ENCODE data around the gene AGTRAP. TPM values are rescaled to one million over a fixed set of nuclear protein-coding genes. Genes with fewer than 3 reads are reported as not detected.

AGTRAP gene
- polyA plus RNA-seq, 4 donors = 43.2 to 61.6 (median 44.4) TPM

DNA sequence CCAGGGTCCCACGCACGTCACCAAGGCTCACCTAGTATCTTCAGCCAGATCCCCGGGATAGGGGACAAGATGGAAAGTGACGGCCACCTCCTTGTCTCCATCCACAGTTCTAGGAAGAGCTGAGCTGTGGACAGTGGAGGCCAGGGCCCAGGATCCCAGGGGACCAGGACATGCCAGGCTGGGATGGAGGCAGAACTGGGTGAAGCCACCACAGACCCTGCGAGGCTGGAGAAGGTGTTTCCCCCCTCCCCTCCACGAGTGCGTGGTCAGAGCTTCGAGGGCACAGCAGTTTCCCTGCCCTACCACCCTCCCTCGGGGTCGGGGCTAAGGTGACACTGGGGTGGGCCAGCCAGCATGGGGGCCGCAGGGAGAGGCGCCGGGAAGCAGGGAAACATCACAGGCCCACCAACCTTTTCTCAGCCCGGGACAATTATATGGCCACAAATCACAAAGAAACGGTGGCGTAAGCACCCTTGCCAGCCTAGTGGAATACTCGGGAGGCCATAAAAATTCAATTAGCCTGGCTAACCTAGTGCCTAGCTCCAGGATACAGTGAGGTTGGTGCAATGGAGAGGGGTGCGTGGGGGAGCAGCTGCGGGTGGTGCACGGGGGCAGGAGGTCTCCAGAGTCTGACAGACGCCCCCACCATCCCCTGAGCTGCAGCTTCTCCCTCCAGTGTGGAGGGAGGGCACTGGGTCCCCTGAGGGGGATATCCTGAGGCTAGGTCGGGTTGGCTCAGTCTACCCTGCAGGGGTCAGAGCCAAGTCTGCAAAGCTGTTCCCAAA lies 31.1 kb upstream of the AGTRAP start:
- DNase-seq (ENCODE audit: low read depth in 4 of 4, low spot score in 3 of 4) = no peak

DNA sequence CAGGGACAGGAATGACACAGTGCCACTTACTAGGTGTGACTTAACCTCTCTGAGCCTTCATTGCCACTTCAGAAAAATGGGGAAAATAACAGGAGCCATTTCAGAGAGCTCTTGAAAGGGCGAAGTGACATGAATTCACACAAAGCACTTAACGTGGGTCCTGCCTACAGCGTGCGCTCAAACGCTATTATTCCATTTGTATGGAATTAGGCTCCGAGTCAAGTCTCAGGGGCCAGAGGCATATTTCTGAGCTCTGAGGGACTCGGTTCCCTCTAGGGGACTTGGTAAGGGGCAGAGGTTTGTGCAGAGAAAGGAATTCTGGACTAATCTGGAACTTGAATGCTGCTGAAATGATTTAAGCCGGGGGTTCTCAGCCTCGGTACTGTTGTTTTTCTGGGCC lies 30.3 kb upstream of the AGTRAP start:
- DNase-seq (ENCODE audit: low read depth in 4 of 4, low spot score in 3 of 4) = no peak

DNA sequence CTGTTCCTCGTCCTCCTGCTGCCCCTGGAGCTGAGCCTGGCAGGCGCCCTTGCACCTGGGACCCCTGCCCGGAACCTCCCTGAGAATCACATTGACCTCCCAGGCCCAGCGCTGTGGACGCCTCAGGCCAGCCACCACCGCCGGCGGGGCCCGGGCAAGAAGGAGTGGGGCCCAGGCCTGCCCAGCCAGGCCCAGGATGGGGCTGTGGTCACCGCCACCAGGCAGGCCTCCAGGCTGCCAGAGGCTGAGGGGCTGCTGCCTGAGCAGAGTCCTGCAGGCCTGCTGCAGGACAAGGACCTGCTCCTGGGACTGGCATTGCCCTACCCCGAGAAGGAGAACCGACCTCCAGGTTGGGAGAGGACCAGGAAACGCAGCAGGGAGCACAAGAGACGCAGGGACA lies 29.6 kb upstream of the AGTRAP start:
- DNase-seq (ENCODE audit: low read depth in 4 of 4, low spot score in 3 of 4) = no peak

DNA sequence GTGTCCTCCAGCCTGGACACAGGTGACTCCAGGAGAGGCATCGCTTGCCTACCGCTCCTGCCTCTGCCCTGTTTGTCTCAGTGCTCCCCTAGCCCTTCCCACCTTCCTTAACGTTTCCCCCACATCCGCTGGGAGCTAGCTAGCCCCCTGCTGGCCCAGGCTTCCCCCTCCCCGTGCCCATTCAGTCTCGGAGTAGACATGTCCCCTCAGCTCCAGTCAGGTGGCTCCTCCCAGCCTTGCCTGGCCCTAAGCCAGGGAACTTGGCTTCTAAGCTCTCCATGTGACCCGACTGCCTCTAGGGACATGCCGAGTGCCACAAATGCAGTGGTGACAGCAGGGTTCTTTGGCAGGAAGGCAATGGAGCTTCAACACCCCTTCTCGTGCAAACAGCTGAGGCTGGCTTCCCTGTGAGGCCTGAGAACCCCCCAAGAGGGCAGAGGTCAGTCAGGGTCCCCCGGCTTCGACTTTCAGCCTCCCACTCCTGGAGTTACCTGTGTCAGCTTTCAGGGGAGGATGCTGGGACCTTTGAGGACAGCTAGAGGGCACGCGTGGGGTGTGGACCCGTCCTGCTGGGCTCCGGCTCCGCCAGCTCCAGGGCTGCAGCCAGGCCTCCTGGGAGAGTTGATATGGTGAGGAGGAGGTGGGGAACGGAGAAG lies 28.2 kb upstream of the AGTRAP start:
- DNase-seq (ENCODE audit: low read depth in 4 of 4, low spot score in 3 of 4) = no peak

DNA sequence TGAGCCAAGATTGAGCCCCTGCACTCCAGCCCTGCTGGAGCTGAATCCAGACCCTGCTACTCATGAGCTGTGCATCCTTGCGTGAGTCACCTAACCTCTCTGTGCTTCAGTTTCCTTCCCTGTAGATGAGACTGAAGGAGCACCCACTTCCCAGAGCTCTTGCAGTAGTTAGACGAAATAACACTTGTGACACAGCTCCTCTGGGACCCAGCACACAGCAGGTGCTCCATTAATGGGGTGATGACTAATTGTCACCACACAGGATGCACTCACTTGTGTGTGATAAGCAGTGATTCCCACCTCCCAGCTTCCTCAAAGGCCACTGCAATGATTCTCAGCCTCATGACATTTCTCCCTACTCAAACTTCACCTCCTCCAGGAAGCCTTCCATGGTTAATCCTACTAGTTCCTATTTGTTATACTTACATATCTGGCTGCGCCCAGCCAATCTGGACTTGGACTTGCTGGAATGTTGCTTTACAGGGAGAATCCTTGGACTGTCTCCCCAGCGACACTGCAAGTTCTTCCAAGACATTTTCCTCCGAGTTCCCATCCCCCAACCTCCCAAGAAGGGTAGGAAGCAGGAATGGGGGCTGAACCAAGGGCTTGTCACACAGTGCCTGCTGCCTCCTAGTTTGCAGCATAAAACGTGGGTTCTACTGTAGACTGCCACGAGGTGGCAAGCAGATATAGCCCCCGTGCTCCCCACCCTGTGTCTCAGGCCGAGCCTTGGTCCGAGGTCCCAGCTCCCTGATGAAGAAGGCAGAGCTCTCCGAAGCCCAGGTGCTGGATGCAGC lies 27.2 kb upstream of the AGTRAP start:
- DNase-seq (ENCODE audit: low read depth in 4 of 4, low spot score in 3 of 4) = no peak

DNA sequence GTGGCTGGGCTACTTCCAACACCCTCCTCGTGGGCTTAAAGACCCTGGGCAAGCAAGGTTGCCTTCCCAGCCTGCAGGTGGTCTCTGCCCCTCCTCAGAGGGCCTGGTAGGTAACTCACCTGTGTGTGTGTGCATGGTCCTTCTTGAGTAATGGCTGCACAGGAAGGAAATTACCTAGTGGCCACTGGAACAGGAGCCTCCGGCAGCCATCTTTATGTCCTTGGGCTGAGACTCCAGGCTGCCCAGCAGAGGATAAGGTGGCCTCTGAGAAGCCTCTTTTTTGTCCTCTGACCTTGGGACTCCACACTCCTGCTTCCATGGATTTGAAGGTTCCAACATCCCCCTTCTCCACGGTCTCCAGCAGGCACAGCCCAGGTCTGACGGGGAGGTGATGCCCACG lies 24.4 kb upstream of the AGTRAP start:
- no peak for DNase-seq (ENCODE audit: low read depth in 4 of 4, low spot score in 3 of 4)

DNA sequence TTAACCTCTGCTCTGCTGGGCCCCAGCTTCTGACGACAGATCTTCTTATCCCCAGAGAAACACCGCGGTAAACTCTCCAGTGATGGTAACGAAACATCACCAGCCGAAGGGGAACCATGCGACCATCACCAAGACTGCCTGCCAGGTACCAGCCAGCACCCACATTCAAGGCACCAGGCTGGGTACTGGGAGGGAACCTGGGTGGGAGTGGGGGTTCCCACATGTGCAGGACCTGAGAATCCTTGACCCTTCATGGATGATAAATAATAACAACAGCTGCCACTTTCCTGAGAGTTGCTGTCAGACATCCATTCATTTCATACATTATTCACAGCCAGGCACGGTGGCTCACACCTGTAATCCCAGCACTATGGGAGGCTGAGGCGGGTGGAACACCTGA lies 23.7 kb upstream of the AGTRAP start:
- no peak for DNase-seq (ENCODE audit: low read depth in 4 of 4, low spot score in 3 of 4)

DNA sequence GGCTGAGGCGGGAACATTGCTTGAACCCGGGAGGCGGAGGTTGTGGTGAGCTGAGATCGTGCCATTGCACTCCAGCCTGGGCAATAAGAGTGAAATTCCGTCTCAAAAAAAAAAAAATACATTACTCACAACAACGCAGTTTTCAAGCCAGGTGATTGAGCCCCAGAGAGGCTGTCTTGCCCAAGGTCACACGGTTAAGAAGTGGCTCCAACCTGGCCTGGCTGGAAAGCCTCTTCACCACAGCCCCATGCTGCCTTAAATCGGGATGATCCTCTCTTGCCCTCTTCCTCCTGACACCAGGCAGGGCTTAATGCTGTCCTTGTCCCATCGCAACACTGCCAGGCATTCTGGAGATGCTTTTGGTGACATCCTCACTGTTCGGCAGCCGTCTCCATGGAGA lies 22.8 kb upstream of the AGTRAP start:
- no peak for DNase-seq (ENCODE audit: low read depth in 4 of 4, low spot score in 3 of 4)

DNA sequence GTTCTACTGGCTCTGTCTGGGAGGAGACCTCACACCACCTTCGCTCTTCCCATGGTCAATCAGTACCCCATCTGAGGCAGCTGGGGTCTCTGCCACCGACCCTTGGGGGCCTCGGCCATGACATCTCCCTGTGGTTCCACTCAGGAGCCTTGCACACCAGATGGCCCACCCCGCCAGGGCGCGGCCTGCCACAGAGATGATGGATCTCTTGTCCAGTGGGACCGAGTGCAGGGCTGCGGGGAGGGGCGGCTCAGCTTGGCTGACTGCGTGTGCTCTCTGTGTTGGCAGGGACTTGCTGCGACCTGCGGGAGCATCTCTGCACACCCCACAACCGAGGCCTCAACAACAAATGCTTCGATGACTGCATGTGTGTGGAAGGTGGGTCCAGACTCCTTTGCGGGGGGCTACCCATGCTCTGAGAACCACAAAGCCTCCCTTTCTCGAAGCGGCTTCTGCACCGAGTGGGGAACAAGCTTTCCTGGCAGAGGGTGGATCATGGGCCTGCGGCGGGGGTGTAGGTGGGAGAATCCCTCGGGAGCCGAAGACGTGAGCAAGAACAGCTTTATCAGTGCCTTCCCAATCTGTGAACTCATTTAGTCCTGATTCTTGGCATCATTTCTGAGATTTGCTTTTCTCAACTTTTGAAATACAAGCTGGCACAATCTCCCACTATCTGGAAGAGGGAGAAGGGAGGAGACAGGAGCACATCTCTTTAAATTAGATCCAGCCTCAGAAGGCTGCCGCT lies 20.9 kb upstream of the AGTRAP start:
- no peak for DNase-seq (ENCODE audit: low read depth in 4 of 4, low spot score in 3 of 4)

DNA sequence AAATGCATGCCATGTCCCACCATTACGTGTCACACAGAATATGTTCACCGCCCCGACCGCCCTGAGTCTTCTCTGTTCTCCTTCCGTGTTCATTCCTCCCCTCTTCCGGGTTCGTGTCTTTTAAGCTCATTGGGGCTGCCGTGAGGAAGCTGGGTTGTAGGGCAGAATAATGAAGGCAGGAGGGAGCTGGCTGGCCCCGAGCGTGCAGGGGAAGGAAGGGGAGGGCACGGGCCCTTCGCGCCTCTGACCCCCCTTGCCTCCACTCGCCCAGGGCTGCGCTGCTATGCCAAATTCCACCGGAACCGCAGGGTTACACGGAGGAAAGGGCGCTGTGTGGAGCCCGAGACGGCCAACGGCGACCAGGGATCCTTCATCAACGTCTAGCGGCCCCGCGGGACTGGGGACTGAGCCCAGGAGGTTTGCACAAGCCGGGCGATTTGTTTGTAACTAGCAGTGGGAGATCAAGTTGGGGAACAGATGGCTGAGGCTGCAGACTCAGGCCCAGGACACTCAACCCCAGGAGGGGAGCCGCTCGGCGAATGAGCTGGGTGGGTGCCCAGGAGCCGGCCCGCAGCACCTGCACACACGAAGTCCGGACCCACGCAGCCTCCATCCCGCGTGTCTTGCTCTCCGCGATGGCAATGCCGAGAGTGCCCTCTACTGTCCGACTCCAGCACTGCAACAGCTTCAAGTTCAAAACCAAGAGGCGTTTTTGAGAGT lies 16.5 kb upstream of the AGTRAP start:
- DNase-seq (ENCODE audit: low read depth in 4 of 4, low spot score in 3 of 4) = no peak

DNA sequence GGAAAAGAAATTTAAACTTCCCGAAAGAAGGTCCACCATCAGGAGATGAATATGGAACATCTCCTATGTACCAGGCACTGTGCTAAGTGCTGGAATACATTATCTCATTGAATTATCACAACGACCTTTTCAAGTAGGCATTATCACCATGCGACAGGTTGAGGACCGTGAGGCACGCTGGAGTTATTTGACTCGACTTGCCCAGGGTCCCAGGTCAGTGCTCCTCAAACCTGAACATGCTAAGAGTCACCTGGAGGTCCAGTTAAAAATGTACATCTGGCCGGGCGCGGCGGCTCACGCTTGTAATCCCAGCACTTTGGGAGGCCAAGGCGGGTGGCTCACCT lies 15.9 kb upstream of the AGTRAP start:
- DNase-seq (ENCODE audit: low read depth in 4 of 4, low spot score in 3 of 4) = no peak

DNA sequence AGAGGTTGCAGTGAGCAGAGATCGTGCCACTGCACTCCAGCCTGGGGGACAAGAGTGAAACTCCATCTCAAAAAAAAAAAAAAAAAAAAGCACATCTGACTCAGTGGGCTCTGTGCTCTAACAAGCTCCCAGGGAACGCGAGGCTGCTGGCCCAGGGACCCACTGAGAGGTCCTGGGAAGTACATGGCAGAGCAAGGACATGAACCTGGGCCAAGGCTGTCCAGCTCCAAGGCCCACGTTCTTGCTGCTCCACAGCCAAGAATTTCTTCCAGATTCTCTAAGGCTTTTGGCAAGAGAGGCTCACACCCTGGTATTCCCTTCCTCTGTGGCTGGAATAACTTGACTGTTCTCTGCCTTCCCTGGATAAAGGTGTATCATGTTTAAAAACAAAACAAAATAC lies 15.4 kb upstream of the AGTRAP start:
- no peak for DNase-seq (ENCODE audit: low read depth in 4 of 4, low spot score in 3 of 4)

DNA sequence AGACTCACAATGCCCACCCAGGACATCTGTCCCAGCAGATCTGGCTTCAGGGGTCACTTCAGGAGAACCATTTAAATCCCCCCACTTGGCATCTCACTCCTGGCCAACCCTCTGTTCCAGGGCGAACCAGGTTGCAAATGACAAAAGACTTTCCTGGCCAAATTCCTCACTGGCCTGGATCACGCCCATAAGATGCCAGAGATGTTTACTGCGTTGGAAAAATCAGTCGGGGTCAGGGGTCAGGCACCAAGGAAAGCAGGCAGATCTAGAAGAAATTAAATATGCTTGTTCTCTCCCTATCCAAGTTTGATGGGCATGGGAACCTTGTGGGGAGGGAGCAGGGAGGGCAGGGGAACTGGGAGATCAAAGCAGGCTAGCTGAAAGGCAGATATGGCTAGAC lies 14.6 kb upstream of the AGTRAP start:
- DNase-seq (ENCODE audit: low read depth in 4 of 4, low spot score in 3 of 4) = no peak

DNA sequence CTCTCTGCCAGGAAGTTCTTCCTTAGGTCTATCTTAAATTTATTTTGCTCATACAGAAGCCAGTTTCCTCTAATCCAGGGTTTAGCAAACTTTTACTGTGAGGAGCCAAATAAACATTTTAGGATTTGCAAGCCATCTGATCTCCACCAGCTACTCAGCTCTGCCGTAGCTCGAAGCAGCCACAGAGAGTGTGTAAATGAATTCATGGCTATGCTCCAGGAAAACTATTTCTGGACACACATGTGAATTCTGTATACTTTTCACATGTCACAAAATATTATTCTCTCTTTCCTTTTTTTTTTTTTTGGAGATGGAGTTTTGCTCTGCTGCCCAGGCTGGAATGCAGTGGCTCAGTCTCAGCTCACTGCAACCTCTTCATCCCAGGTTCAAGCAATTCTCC lies 13.4 kb upstream of the AGTRAP start:
- DNase-seq (ENCODE audit: low read depth in 4 of 4, low spot score in 3 of 4) = no peak

DNA sequence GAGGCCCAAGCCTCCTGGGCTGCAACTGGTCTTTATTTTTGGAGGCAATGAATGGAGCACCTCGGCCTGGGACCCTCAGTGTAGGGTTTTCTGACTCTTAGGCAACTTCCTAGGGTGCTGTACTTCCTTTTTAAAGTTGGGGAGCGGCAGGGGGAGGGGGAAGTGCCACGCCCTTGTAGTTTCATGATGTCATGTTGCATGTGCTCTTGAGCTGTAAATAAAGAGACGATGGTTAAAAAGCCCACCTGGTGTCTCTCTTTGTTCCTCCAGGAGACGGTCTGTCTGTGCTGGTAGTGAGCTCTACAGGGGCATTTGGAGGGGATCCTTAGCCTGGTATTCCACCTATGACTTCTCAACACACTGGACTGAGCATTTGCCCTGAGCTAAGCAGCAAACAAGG lies 10.3 kb upstream of the AGTRAP start:
- DNase-seq (ENCODE audit: low read depth in 4 of 4, low spot score in 3 of 4) = no peak

DNA sequence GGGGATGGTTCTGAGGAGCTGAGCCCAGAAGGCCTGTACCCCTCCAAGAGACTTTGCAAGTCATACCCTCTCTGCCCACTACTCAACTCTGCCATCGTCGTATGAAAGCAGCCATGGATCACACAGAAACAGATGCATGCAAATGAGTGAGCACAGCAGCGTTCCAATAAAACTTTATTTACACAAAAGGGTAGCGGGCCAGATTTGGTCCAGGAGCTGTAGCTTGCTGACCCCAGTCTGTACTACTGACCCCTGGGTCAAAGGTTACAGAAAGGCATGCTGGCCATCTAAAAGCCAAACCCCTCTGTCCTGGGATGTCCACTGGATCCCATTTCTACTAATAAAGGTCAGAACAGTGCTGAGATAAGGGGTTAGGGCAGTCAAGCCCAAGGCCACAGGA lies 8.8 kb upstream of the AGTRAP start:
- no peak for DNase-seq (ENCODE audit: low read depth in 4 of 4, low spot score in 3 of 4)

DNA sequence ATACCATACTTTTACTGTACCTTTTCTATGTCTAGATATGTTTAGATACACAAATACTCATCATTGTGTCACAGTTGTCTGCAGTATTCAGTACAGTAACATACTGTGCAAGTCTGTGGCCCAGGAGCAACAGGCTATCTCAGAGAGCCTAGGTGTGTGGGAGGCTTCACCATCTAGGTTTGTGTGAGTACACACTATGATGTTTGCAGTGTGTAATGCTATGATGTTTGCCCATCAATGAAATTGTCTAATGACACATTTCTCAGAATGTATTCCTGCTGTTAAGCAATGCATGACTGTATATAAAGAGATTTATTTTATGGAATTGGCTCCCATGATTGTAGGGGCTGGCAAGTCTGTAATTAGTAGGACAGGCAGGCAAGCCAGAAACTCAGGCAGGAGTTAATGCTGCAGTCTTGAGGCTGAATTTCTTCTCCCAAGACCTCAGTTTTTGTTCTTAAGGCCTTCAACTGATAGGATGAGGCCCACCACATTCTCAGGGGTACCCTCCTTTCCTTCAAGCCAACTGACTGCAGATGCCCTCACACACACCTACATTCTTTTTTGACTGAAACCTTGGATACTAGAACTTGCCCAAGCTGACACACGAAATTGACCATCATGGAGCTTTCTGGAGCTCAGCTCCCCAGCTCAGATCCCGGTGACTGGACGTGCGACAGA lies 7.7 kb upstream of the AGTRAP start:
- DNase-seq (ENCODE audit: low read depth in 4 of 4, low spot score in 3 of 4) = no peak

DNA sequence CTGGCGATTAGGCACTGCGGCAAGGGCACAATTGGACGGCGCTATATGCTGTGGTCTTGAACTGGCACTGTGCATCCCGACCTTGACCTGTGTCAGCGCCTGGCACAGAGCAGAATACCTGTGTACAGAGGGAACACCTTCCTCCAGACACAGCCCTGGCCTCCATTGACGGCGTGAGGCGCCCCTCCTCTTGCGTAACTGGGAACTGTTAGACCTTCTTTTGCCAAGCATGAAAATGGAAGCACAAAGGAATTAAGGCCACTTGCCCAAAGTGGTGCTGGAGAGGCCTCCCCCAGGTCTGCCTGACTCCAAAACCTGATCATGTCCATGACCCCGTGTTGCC lies 6.8 kb upstream of the AGTRAP start:
- DNase-seq (ENCODE audit: low read depth in 4 of 4, low spot score in 3 of 4) = no peak

DNA sequence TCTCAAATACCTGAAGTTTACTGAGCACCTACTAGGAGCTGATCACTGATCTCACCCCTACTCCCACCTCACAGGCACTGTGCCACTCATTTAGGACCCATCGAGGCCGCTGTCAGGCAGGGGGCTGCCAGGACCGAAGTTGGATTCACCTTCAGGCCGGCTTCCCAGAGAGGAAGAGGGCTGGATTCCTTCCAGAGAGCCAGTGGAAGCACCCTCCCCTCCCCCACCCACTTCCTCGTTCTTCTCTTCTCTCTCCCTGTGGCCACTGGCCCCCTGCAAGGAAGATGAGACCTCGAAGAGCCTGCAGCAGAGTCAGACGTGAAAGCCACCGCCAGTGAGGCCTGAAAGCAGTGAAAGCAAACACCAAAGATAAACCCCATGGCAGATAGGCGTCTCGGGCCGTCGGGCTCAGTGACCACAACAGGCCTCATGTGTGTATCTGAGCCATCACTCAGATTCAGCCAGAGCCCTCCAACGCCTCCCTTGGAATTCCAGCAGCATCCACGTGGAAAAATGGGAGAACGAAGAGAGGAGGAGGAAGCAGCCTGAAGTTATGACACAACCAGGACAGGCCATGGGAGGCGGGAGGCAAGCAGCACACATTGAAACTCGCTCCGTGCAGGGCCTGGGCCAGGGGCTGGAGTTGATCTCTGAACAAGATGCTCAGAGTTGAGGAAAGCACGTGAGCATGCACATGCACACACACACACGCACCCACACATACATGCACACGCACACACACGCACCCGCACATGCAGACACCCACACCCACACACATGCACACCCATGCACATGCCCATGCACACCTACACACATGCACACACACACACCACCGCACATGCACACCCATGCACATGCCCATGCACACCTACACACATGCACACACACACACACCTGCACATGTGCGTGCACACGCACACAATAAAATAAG lies 6.2 kb upstream of the AGTRAP start:
- DNase-seq (ENCODE audit: low read depth in 4 of 4, low spot score in 3 of 4) = no peak

Data from right renal pelvis (tissue), 4 donors.